Smooth muscle cell (in vitro differentiated cells): ENCODE results near the gene LGALS3. TPM values are rescaled to one million over a fixed set of nuclear protein-coding genes. Genes with fewer than 3 reads are reported as not detected.
"Not testable (repeated sequence)": the region's sequence is repeated elsewhere in the genome, so short reads cannot be mapped to it uniquely, and the experiment has no call there.

Experiments used
- DNase-seq: peaks from one replicate; lab custom pipeline; 2025; ENCODE audit not compliant: unreplicated experiment; lab: John Stamatoyannopoulos, UW
- H2AFZ ChIP-seq: fragments of 200-600 bp; sonication (generic); 2 replicates; pipeline ENCODE4 v1.6.0; 2016; ENCODE audit warnings: antibody characterized with exemption, low read depth, mild to moderate bottlenecking
- H3F3A ChIP-seq: fragments of 200-600 bp; sonication (generic); 2 replicates; pipeline ENCODE4 v1.6.0; 2017; ENCODE audit warnings: antibody characterized with exemption, low read depth
- H3K27ac ChIP-seq: fragments of 200-600 bp; sonication (generic); 2 replicates; pipeline ENCODE4 v1.5.1; 2016; ENCODE audit warnings: low read depth, mild to moderate bottlenecking
- H3K27me3 ChIP-seq: fragments of 200-600 bp; sonication (generic); 2 replicates; pipeline ENCODE4 v1.6.1; 2016; ENCODE audit warnings: low read depth, mild to moderate bottlenecking
- H3K36me3 ChIP-seq: fragments of 200-600 bp; sonication (generic); 2 replicates; pipeline ENCODE4 v1.5.1; 2016; ENCODE audit warnings: low read depth
- H3K4me1 ChIP-seq: fragments of 200-600 bp; sonication (generic); 2 replicates; pipeline ENCODE4 v1.5.1; 2016; ENCODE audit warnings: low read depth
- H3K4me2 ChIP-seq: fragments of 200-600 bp; sonication (generic); 2 replicates; pipeline ENCODE4 v1.6.0; 2016; ENCODE audit warnings: mild to moderate bottlenecking
- H3K4me3 ChIP-seq: fragments of 200-600 bp; sonication (generic); 2 replicates; pipeline ENCODE4 v1.5.1; 2016; ENCODE audit warnings: mild to moderate bottlenecking
- H3K79me2 ChIP-seq: fragments of 200-600 bp; sonication (generic); 2 replicates; pipeline ENCODE4 v1.6.0; 2016; ENCODE audit warnings: low read depth, mild to moderate bottlenecking
- H3K9ac ChIP-seq: fragments of 200-600 bp; sonication (generic); 2 replicates; pipeline ENCODE4 v1.6.0; 2016; ENCODE audit warnings: low read depth
- H3K9me3 ChIP-seq: fragments of 200-600 bp; sonication (generic); replicated peaks from 2 replicates; pipeline ENCODE4 v1.5.1; 2016; ENCODE audit warnings: low read depth
- H4K20me1 ChIP-seq: fragments of 200-600 bp; sonication (generic); 2 replicates; pipeline ENCODE4 v1.6.0; 2016; ENCODE audit warnings: low read depth
- WGBS: methylation state at CpG from one replicate; pipeline ENCODE4 v1.1.7; 2016; ENCODE audit warnings: low lambda C conversion rate; 5-methylcytosine and 5-hydroxymethylcytosine counted together
- polyA plus RNA-seq: library from polyadenylated mRNA; unstranded; fragments of >200 nt; fragmentation: Nextera tagmentation; extraction: Ambion mirVana; gene quantifications from 2 replicates; pipeline ENCODE4 v1.2.1, GENCODE V29; 2016
- total RNA-seq: library from RNA; depleted of rRNA; stranded (reverse); fragments of >200 nt; gene quantifications from 2 replicates; pipeline ENCODE4 v1.2.3, GENCODE V29; 2014
- TF ChIP-seq, protein P1 (sequence below): fragments of 200-600 bp; sonication (generic); IDR thresholded peaks from 2 replicates; pipeline ENCODE4 v1.5.1; 2017; ENCODE audit warnings: borderline replicate concordance, mild to moderate bottlenecking, antibody characterized with exemption; ENCODE audit not compliant: insufficient read depth, poor library complexity, severe bottlenecking

The LGALS3 gene
- 166 and 170 TPM in 2 replicates for total RNA-seq
- polyA plus RNA-seq: 201 and 234 TPM in 2 replicates

DNA sequence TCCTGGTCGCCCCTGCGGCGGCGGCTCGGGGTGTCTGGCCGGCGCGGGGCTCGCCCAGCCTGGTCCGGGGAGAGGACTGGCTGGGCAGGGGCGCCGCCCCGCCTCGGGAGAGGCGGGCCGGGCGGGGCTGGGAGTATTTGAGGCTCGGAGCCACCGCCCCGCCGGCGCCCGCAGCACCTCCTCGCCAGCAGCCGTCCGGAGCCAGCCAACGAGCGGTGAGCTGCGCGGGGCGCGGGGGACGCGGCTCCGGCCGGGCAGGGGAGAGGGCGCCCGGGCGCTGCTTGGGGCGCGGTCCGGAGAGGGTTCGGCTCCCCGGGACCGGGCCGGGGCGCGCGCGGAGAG is at the start of gene LGALS3:
LGALS3 (plus strand) TSS at position 167 of the 342 bp plus-strand sequence. CDS start 8,122 bp downstream, outside the sequence.
- TF ChIP-seq, protein P1, sequence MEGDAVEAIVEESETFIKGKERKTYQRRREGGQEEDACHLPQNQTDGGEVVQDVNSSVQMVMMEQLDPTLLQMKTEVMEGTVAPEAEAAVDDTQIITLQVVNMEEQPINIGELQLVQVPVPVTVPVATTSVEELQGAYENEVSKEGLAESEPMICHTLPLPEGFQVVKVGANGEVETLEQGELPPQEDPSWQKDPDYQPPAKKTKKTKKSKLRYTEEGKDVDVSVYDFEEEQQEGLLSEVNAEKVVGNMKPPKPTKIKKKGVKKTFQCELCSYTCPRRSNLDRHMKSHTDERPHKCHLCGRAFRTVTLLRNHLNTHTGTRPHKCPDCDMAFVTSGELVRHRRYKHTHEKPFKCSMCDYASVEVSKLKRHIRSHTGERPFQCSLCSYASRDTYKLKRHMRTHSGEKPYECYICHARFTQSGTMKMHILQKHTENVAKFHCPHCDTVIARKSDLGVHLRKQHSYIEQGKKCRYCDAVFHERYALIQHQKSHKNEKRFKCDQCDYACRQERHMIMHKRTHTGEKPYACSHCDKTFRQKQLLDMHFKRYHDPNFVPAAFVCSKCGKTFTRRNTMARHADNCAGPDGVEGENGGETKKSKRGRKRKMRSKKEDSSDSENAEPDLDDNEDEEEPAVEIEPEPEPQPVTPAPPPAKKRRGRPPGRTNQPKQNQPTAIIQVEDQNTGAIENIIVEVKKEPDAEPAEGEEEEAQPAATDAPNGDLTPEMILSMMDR: no peak
- H3F3A ChIP-seq: peaks cover 15% of the 10 kb centered on the region
- peak within 1 kb of the TSS; percentile 74 for H3K4me3 ChIP-seq
- no peaks in the 10 kb centered on the region for H3K36me3 ChIP-seq
- peak; percentile 40 for DNase-seq
- peak within 1 kb of the TSS; percentile 76 for H2AFZ ChIP-seq
- WGBS: under 1% methylated on average over 25 of the region's 50 CpGs
- peaks cover 42% of the 10 kb centered on the region for H4K20me1 ChIP-seq
- H3K9me3 ChIP-seq: no peaks in the 10 kb centered on the region
- peak within 1 kb of the TSS; percentile 94 for H3K4me2 ChIP-seq
- H3K9ac ChIP-seq: peak within 1 kb of the TSS; percentile 94
- H3K27ac ChIP-seq: peak within 1 kb of the TSS; percentile 85
- H3K4me1 ChIP-seq: peaks cover 13% of the 10 kb centered on the region
- peaks cover 40% of the 10 kb centered on the region for H3K79me2 ChIP-seq
- H3K27me3 ChIP-seq: no peaks in the 10 kb centered on the region

DNA sequence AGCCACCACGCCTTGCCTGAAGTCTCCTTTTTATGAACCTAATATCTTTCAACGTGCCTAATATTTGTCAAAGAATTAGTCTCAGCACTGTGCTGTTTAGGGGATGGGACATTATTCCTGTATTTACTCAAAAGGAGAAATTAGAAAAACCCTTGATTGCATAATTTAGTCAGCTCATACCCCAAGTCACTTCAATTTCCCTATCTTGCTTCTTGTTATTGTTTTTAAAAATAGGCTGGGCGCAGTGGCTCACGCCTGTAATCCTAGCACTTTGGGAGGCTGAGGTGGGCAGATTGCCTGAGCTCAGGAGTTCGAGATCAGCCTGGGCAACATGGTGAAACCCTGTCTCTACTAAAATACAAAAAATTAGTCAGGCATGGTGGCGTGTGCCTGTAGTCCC is 49.1 kb upstream of the LGALS3 start:
- H4K20me1 ChIP-seq, DNase-seq, H3K27me3 ChIP-seq, H3K9ac ChIP-seq, H3K79me2 ChIP-seq, H3K27ac ChIP-seq, H3F3A ChIP-seq, H3K9me3 ChIP-seq, H2AFZ ChIP-seq, H3K4me3 ChIP-seq, H3K4me2 ChIP-seq, H3K36me3 ChIP-seq: not testable (repeated sequence)
- 91% methylated on average over 6 of the region's 6 CpGs for WGBS
- H3K4me1 ChIP-seq: peaks cover 11% of the 10 kb centered on the region

DNA sequence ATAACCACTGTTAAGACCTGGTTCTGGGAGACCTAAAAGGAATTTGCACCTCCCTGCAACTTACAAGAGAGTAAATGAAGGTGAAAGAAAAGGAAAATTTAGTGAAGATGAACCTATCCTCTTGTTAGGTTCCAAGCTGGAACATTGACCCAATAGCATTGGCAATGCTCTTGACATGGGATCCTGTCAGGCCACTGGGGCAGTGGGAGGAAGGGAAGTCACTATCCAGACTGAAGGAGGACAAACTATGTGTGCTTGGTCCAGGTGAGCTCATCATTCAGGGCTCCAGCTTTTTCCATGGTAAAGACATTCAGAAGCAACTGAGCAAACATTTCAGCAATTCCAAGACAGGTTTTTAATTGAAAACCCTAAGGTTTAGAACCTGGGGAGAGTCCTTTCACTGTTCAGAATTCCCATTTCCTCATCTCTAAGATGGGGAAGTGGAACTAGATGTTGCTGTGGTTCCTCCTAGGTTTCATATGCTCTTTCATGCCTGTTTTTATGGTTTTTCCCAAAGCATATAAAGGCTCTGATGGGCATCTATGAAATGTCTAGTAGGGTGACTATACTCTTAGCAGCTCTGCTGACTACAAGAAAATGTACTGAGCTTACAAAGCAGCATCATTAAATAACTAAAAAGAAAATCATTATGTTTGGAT is 44.5 kb upstream of the LGALS3 start:
- no peaks in the 10 kb centered on the region for H4K20me1 ChIP-seq
- no peaks in the 10 kb centered on the region for H3K27me3 ChIP-seq
- TF ChIP-seq, protein P1: no peak
- H3K79me2 ChIP-seq: no peaks in the 10 kb centered on the region
- H3K4me3 ChIP-seq: no peak overlapping the region
- no peaks in the 10 kb centered on the region for H3F3A ChIP-seq
- no peak overlapping the region for H3K27ac ChIP-seq
- no peak overlapping the region for H2AFZ ChIP-seq
- H3K36me3 ChIP-seq: no peaks in the 10 kb centered on the region
- H3K9ac ChIP-seq: no peak overlapping the region
- no peak for DNase-seq
- no peak overlapping the region for H3K4me2 ChIP-seq
- no peaks in the 10 kb centered on the region for H3K4me1 ChIP-seq
- no peaks in the 10 kb centered on the region for H3K9me3 ChIP-seq

DNA sequence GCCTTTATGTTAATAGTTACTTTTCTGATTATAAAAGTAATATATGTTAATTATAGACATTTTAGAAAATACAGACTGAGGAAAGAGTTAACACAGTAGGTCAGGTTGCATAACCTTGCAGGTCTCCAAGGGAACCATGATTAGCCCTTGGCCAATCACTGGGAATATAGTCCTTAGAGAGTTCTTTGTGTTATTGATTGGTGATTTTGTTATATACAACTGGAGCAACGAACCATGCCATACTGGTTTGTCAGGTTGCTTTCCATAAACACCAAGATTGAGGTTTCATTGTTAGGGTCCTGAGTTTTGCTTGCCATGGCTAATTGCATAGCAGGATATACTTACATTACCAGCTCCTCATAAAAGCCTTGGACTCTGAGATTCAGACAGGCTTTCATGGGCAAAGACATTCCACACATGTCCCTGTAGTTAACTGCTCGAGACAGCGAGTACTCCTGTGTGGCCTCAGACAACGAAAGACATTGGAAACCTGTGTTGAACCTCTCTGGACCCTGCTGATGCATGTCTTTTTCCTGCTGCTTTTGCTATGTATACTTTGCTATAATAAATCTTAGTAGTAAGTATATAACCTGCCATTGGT is 43.9 kb upstream of the LGALS3 start:
- H3K4me1 ChIP-seq: no peaks in the 10 kb centered on the region

More for the DNA sequence above, 43.9 kb upstream of the LGALS3 start:
- no peak overlapping the region for H3K9ac ChIP-seq
- no peak overlapping the region for H3K27ac ChIP-seq
- no peak overlapping the region for H3K4me3 ChIP-seq
- no peaks in the 10 kb centered on the region for H3K79me2 ChIP-seq
- 74% methylated on average over 4 of the region's 4 CpGs for WGBS
- no peaks in the 10 kb centered on the region for H4K20me1 ChIP-seq
- H3K9me3 ChIP-seq: no peaks in the 10 kb centered on the region
- no peak for DNase-seq
- no peak overlapping the region for H2AFZ ChIP-seq
- H3K27me3 ChIP-seq: no peaks in the 10 kb centered on the region
- TF ChIP-seq, protein P1: no peak
- no peaks in the 10 kb centered on the region for H3F3A ChIP-seq
- H3K4me2 ChIP-seq: no peak overlapping the region
- H3K36me3 ChIP-seq: no peaks in the 10 kb centered on the region
